SH-SY5Y (cell line): Measurements from ENCODE around the gene SH3GL2.

Experiments
- GATA2 ChIP-seq: IDR thresholded peaks from 2 replicates; pipeline ENCODE4 v1.6.1; 2011; ENCODE audit warnings: mild to moderate bottlenecking, low read depth, low read length
- GATA3 ChIP-seq: IDR thresholded peaks from 2 replicates; pipeline ENCODE4 v1.6.1; 2011; ENCODE audit warnings: low read depth, mild to moderate bottlenecking, low read length, moderate library complexity

SH3GL2 gene

DNA sequence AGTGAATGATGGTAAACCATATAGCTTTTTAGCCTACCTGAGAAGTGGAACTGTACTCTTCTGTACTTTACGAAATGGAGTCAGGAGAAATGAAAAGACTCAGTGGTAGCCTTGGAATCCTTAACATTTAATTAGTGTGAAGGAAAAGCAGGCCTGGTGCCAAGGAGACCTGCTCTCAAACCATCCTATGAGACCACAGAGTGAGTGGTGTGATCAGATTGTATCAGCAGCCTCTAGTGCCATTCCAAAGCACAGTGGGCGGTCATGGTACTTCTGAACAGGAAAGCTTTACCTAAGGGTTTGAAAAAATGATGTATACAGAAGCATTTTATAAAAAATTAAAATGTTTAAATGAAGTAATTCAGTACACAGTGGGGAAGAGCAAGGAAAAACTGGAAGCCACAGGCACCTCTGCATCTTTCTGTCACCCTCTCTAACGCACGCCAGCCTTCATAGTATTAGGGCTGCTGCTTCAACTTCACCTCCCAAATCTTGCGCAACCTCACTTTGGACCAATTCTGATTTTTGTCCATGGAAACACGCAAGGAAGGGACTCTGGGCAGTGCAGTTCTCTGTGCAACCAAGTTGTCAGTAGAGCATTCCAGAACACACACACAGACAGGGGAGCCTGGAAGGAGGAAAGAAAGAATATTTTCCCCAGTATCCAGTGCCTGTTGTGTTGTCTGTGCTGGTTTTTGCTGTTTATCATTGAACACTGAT is 203.7 kb downstream of the SH3GL2 start:
- TF ChIP-seq GATA3 (no peak), GATA2 (no peak)

DNA sequence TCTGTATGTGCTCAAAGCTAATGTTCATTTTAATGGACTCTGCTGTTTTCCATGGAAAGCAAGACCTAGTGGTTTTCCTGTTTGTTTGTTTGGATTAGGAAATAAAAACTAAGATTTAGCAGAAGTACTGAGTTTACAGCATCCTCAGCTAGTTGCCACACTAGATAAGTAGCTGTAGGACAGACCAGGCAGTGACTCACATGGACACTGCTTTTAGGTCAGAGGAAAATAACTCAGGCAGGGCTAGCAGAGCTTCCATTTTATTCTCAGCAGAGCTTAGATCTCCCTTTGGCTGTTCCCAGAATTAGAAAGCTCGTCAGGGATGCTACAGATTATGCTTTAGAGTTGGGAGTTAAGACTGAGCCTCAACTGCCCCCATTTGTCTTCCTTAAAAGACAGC is 204.4 kb downstream of the SH3GL2 start:
- TF ChIP-seq GATA2: no peak
- TF ChIP-seq GATA3: no peak

- TF ChIP-seq GATA2: no peak
Observed at GRCh38 chr9:17789316-17789715, 210.4 kb downstream of the SH3GL2 start.

- TF ChIP-seq GATA3 (no peak), GATA2 (no peak)
Observed at GRCh38 chr9:17793713-17794622, 215.1 kb downstream of the SH3GL2 start.

DNA sequence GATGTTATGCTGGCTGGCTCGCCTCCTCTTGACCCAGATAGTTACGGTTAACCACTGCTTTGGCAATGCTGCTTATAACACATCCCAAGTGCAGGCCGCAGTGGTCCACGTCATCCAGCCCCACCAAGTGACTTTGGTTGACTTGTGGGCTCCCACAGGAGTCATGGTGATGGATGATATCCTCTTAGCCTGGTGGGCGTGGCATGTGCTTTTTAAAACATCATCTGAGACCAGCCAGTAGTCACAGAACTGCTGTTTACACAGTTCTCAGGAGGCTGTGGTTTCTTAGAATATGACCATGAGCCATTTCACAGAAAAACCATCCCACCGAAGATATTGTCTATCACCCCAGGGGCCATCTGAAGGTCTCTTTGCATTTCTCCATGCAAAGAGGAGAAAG is 216.9 kb downstream of the SH3GL2 start:
- no peak for TF ChIP-seq GATA2

GRCh38 chr9:17799369-17799768 is 220.5 kb downstream of the SH3GL2 start:
- TF ChIP-seq GATA3: no peak
- no peak for TF ChIP-seq GATA2

DNA sequence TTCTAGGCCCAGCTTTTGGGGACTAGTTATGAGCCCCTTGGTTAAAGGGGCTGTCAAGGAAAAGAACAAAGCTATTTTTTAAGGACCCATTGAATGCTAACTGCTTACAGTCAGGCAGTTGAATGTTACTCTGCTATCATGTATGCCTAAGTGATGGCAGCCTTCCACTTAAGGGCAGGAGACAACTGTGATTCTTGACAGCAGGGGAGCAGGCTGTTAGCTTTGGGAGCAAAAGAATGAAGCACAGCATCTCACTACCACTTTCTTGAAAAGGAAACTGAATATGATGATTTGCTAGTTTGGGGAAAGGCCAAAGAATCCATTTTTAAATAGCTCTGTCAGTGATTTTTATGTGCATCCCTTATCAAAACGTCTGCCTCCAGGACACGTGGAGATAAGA is 221.6 kb downstream of the SH3GL2 start:
- TF ChIP-seq GATA2 (no peak), GATA3 (no peak)

DNA sequence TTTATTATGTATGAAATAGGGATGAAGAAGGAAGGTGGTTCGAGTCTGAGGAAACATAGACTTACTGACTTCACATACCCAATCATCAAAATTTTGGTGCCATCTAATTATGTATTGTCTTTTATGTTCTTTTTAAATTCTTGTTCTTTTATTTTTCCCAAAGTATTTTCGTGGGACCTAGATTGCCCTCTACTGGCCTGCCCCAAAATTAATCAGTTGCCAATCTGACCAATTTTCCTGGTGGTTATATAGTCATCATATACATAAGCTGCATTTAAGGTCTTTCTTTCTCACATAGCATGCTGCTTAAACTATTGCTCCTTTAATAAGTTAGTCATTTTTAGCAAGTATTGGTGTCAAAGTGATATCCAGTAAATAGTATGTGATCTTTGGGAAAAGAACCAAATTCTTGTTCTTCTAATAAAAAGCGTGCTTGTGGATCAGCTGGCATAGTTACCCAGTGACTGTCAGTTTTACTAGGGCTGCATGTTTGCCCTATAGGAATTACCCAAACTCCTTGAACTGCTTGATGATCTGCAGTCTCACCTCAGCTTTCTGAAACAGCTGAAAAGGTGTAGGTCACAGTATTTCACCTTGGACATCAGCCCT is 223.5 kb downstream of the SH3GL2 start:
- TF ChIP-seq GATA3: no peak
- TF ChIP-seq GATA2: no peak

DNA sequence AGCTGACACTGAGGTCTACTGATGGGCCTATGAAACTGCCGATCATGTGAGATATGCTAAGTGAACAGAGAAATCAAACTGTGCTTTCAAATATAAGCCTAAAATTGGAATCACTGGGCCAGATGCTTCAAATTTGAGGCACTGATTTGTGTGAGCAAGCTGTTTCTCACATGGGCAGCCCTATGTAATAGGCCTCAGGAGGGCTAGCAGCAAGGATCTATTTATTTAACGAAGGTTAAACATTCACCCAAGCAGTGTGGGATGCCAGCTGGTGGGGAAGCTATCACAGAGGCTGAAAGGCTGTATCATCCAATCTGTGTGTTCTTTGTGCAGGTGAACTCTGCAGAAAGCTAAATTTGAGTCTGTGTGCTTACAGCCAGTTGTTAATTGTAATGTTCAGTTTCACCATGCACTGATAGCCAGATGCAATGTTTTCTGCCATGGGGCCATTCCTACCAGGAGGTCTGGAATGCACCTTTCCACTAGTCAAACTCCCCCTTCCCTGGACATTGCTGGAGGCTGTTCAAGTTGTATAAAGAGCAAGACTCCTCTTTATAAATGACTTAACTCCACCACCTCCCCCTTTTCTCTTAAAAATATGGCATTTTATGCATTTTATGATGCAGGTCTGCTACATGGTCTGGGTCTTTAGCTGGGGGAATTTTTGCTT is 228.9 kb downstream of the SH3GL2 start:
- TF ChIP-seq GATA2: no peak
- no peak for TF ChIP-seq GATA3

GRCh38 chr9:17810317-17810716 is 231.5 kb downstream of the SH3GL2 start:
- TF ChIP-seq GATA2 (no peak), GATA3 (no peak)

- TF ChIP-seq GATA2 (no peak), GATA3 (no peak)
Observed at GRCh38 chr9:17810728-17811571, 232.1 kb downstream of the SH3GL2 start.

DNA sequence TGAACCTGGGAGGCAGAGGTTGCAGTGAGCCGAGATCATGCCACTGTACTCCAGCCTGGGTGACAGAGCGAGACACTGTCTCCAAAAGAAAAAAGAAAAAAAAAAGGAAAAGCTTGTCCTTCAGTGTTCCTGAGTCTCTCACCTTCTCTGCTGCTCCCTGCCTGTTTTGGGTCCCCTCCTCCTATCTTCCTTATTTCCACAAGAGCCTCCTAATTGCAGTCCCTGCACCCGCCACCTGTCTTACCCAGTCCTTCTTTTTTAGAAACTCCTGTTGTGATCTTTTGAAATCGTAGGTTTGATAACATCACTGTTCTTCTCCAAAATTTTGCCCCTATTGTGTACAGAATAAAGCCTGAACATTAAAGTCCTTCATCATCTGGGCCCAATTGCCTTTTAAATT is 234.9 kb downstream of the SH3GL2 start:
- TF ChIP-seq GATA2 (no peak), GATA3 (no peak)

DNA sequence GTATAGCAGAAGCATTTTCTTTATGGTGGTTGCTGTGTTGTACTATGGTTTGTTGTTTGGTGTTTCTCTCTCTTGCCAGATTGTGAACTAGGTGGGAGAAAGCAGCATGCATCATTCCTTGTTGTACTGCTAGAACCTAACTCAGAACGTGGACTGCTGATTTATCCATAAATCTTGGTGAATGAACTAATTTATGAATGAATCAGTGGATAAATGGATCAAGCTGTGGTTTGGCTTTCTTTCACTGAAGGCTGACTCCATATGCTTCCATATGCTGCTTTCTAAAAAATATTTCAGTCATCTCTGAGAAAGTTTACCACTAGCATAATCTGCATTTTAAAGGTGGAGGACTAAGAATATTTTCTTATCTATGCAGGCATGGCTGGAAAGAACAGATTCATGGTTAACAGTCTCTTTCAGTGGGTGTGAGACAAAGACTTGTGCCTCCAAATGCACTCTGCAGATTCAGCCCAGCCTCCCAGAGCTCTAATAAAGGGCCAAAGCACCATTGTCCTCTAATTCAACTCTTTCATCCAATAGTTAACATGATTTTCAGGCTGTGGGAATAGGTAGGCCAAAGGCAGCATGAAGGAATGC is 237.7 kb downstream of the SH3GL2 start:
- TF ChIP-seq GATA3: no peak
- TF ChIP-seq GATA2: no peak
